Measurements from ENCODE around the gene MTR. TPM values are rescaled to one million over a fixed set of nuclear protein-coding genes. Genes with fewer than 3 reads are reported as not detected.

MTR gene
- total RNA-seq, 1 experiment from 2014 or later: 27.5 TPM

- CTCF ChIA-PET: no interaction called here
- peaks cover 7% of the 10 kb centered on the region for H3K36me3 Mint-ChIP-seq
- DNase-seq (ENCODE audit: low spot score) (no peak), ATAC-seq (no peak)
- no peaks in the 10 kb centered on the region for H3K27me3 Mint-ChIP-seq (ENCODE audit: low read depth)
- H3K27ac Mint-ChIP-seq: no peak overlapping the region
- peaks cover 29% of the 10 kb centered on the region for H3K9me3 Mint-ChIP-seq
- POLR2A ChIA-PET: no interaction called here
- TF ChIP-seq ZNF121 (CRISPR knock-in tag; IDR thresholded peaks at IDR 0.05) (no peak), CTCF (IDR thresholded peaks at IDR 0.05) (no peak), RORB (CRISPR knock-in tag; IDR thresholded peaks at IDR 0.05) (no peak), ARID4B (CRISPR knock-in tag; IDR thresholded peaks at IDR 0.05; ENCODE audit: borderline replicate concordance) (no peak)
- H3K4me3 Mint-ChIP-seq: no peak overlapping the region
- peaks cover 12% of the 10 kb centered on the region for H3K4me1 Mint-ChIP-seq
These were observed 149.9 kb downstream of the MTR start for GRCh38 chr1:236945002-236945401.

- TF ChIP-seq STAT6 (CRISPR knock-in tag; conservative IDR thresholded peaks at IDR 0.05; ENCODE audit: low read depth): no peak
- no peak for TF ChIP-seq ZNF671 (CRISPR knock-in tag; IDR thresholded peaks at IDR 0.05)
- TF ChIP-seq NR1H2 (CRISPR knock-in tag; IDR thresholded peaks at IDR 0.05): no peak
- TF ChIP-seq TCF7 (CRISPR knock-in tag; IDR thresholded peaks at IDR 0.05; ENCODE audit: low read depth): no peak
- no peak for TF ChIP-seq ZNF263 (CRISPR knock-in tag; IDR thresholded peaks at IDR 0.05; ENCODE audit: low read depth)
- TF ChIP-seq ERG (CRISPR knock-in tag; IDR thresholded peaks at IDR 0.05): no peak
- TF ChIP-seq ZNF423 (CRISPR knock-in tag; IDR thresholded peaks at IDR 0.05): no peak
- TF ChIP-seq MXD4 (CRISPR knock-in tag; IDR thresholded peaks at IDR 0.05; ENCODE audit: borderline replicate concordance): no peak
- no peak for TF ChIP-seq MYBL2 (CRISPR knock-in tag; IDR thresholded peaks at IDR 0.05)
- no peak for TF ChIP-seq NR3C1 (CRISPR knock-in tag; conservative IDR thresholded peaks at IDR 0.05; ENCODE audit: low read depth)
- TF ChIP-seq ZNF317 (CRISPR knock-in tag; IDR thresholded peaks at IDR 0.05; ENCODE audit: borderline replicate concordance, low read depth): no peak
- peaks cover 13% of the 10 kb centered on the region for H3K9me3 Mint-ChIP-seq
- CTCF ChIA-PET: no interaction called here
- DNase-seq (ENCODE audit: low spot score) (no peak), ATAC-seq (peak; percentile 39)
- H3K36me3 Mint-ChIP-seq: peaks cover 5% of the 10 kb centered on the region; the same call in 1 of the 2 replicates
- H3K27me3 Mint-ChIP-seq (ENCODE audit: low read depth): no peaks in the 10 kb centered on the region
- H3K4me3 Mint-ChIP-seq: no peak overlapping the region
- POLR2A ChIA-PET: no interaction called here
- H3K4me1 Mint-ChIP-seq: peaks cover 32% of the 10 kb centered on the region
- no peak overlapping the region for H3K27ac Mint-ChIP-seq
These were observed 152.7 kb downstream of the MTR start for GRCh38 chr1:236947794-236948193.

Data from WTC11 (cell line).